RPMI7951 (cell line): ENCODE measurements around the gene COG3. TPM values are rescaled to one million over a fixed set of nuclear protein-coding genes. Genes with fewer than 3 reads are reported as not detected.

Experiments used
- DNase-seq: peaks from one replicate; pipeline ENCODE4 v3.0.0-alpha.2; 2012; ENCODE audit warnings: low read depth
- total RNA-seq: library from RNA; depleted of rRNA; stranded (reverse); fragments of >200 nt; shearing (Covaris generic); gene quantifications from 2 replicates; pipeline ENCODE4 v1.2.3, GENCODE V29; 2014

COG3 gene
- total RNA-seq, 1 experiment from 2014 or later = 15.3 TPM

GRCh38 chr13:45447050-45447661 is 17.6 kb upstream of the COG3 start:
- no peak for DNase-seq

DNA sequence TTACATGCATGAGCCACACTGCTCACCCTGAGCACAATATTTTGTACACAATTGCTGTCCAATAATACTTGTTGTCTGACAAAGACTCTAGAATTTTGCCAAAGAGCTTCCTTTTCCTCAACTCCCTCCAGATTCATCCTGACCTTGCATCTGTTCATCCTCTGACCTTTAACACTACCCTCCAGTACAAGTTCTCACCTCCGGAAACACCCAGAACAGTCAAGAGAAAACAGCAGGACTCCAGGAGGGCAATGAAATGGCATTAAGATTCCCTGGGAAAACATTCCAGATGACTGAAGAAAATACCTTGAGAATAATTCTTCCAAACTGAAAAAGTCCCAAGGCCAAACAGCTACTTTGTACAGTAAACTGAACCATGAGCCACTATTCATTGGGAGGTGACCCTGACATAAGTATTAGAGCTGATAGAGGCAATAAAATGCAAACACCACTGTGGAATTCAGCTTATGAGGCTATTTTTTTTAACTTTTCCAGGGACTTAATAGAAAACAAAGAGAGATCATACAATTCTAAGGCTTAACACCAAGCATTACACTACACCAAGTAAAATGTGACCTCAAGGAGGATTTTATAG is 15.7 kb upstream of the COG3 start:
- DNase-seq = no peak

- DNase-seq = no peak
Observed at GRCh38 chr13:45451282-45451681, 13.5 kb upstream of the COG3 start.

DNA sequence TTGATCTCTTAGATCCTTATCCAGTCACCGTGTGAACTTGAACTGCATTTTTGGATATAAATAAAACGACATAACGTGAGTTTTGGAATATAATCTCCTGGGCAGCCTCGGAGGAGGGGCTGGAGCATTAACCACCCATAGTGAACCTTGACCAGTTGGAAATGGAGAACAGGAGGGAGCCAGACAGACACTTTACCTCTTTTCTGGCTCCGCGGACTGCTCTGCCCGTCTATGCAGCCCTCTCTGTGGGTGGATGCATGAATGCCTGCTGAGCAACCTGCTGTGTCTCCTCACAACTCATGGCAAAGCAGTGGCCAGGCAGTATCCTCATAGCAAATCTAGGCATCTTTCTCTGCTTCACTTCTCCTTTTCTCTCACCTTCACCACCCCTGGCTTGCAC is 10.5 kb upstream of the COG3 start:
- DNase-seq = no peak

GRCh38 chr13:45456196-45456972 is 8.4 kb upstream of the COG3 start:
- peak; percentile 35 for DNase-seq

DNA sequence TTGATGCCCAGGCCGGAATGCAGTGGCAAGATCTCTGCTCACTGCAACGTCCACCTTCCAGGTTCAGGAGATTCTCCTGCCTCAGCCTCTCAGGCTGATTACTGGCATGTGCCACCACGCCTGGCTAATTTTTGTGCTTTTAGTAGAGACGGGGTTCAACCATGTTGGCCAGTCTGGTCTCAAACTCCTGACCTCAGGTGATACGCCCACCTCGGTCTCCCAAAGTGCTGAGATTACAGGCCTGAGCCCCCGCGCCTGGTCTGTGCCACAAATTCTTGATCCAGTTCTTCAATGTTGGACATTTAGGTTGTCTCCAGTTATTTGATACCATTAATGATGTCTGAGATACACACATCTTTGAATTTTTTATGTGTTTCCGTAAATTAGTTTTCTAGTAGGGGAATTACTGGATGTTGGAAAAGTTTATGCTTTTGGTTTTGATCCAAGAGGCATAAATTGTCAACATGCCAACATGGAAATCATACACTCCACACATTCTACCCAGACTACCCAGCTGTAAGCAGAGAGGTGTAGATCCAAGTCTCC is 525 bp upstream of the COG3 start:
- no peak for DNase-seq

DNA sequence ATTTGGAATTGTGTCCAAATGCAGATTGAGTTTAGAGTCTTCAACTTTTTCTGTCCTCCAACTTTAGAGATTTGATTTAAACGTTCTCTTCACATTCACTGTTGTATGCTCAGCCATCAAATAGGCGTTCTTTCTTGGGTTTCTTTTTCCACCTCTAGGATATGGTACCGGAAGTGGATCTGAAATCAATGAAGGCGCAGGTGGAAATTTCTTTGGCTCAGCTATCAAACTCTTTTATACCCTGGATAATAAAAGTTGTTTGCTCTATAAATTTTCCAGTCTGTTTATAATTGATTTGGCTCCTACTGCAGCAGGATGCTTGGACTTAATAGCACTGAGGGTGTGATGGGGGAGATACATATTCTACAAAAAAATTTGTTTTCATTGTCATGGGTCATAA is 1.6 kb downstream of the COG3 start:
- DNase-seq = no peak

GRCh38 chr13:45468635-45469034 is 3.9 kb downstream of the COG3 start:
- no peak for DNase-seq

- DNase-seq = no peak
Observed at GRCh38 chr13:45472171-45472705, 7.5 kb downstream of the COG3 start.

DNA sequence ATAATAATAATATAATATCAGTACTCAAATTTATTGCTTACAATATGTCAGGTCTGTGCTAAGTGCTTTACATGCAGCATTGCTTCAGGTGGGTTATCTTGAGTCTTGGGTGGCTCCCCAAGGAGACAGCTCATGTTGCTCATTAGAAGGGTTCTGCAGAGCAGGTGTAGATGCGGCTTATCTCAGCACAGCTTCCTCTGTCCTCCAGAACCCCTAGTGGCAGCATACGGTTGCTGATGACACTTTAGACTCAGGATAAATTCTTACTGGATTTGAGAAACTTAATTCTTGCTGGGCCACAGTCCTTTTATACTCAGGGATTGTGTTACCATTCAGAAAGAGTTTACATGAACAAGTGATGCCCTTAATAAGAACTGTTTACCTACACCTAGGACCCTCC is 8.9 kb downstream of the COG3 start:
- DNase-seq = no peak

DNA sequence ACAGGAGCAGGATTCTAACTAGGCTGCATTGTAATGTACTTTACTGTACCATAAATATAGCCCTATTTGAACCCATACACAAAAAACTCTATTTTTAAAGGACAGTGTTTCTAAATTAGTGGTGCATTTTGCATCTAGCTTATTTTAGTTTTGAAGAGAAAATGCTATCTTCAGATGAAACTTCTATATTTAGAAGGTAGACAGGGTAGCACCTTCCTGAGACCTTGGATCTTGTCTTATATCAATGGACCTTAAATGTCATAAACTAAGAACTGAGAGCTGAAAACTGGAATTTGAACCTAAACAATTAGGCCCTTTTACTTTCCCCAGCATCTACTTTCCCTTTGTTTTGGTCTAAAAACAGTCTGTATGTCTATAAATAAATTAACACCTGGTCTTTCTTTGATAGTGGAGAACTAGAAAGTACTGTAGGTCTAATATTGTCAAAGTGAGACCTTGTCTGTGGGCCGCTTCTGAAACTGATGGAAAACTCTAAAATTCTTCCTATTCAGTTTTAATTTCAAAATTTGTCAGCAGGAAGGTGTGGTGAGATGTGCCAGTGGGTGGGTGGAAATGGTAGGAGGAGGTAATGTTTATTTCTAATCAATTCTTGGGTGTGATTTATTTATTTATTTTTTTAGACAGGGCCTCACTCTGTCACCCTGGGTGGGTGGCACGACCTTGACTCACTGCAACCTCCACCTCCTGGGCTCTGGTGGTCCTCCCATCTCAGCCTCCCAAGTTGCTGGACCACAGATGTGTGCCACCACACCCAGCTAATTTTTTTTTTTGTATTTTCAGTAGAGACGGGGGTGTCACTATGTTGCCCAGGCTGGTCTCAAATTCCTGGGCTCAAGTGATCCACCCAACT is 10.1 kb downstream of the COG3 start:
- DNase-seq = no peak

DNA sequence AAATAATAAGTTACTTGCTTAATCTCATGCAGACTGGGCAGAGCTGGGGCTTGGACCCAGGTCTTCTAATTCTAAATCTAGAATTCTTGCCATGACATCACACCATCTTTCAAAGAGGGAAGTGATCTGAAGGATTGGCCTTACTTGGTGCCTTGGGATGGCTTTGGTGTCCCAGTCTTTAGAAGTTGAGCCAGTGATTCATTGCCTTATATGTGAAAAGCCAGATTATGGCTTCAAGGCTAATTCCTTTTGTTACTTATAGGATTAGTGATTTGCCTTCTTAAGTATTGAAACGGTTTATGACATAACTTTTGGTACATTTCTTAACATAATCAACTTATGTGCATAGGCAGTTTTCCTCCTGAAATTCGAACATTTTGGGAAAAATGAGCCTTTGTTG is 14.9 kb downstream of the COG3 start:
- DNase-seq = no peak

- no peak for DNase-seq
Observed at GRCh38 chr13:45481688-45482087, 16.9 kb downstream of the COG3 start.

DNA sequence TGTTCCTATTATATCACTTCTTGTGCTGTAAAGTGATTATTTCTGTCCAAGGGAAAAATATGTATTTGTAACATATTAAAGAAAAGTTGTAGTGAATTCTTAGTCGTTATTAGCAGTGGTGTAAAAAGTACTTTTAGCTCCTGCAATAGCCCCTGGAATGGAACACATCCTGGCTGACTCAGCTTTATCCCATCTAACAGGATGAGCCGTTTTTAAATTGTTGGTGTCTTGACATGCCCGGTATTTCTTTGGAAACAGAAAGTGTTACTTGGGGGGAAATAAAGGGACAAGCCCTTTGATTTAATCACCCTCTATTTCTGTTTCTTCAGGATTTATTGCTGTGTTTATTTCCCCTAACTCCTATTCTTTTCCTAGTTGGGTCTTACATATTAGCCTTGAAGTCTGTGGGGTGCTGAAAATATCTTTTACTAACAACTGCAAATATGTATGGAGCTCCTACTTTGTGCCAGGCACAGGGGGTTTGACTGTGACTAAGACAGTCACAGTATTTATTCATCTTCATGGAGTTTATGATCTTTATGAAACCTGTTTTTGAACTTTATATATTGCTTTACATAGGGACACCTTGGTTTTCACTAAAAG is 17.9 kb downstream of the COG3 start:
- DNase-seq = peak; percentile 15

DNA sequence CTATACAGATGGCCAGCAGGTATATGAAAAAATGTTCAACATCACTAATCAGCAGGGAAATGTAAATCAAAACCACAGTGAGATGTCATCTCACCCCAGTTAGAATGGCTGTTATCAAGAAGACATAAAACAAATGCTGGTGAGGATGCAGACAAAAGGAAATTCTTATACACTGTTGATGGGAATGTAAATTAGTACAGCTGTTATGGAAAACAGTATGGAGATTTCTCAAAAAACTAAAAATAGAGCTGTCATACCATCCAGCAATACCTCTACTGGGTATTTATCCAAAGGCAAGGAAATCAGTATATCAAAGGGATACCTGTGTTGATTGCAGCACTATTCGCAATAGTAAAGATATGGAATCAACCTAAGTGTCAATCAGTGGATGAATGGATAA is 22.9 kb downstream of the COG3 start:
- DNase-seq = no peak

GRCh38 chr13:45490068-45490467 is 25.3 kb downstream of the COG3 start:
- DNase-seq = no peak

- DNase-seq = peak; percentile 23
Observed at GRCh38 chr13:45492538-45492937, 27.8 kb downstream of the COG3 start.

DNA sequence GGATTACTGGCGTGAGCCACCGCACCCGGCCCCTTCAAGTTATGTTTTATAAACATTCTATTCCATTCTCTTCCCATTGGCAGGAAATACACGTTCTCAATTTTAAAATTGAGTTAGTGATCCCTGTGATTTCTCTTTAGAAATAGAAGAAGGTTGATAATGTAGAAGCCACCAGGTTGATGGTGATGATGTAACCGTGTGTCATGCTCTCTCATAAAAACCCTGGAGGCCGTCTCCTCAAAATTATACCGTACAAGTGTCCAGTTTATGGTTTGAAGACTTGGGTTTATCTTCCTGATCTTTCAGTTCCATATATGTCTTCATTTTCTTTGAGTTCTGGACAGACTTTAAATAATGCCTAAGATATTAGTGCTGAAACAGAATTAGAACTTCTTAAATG is 32.2 kb downstream of the COG3 start:
- peak; percentile 35 for DNase-seq

DNA sequence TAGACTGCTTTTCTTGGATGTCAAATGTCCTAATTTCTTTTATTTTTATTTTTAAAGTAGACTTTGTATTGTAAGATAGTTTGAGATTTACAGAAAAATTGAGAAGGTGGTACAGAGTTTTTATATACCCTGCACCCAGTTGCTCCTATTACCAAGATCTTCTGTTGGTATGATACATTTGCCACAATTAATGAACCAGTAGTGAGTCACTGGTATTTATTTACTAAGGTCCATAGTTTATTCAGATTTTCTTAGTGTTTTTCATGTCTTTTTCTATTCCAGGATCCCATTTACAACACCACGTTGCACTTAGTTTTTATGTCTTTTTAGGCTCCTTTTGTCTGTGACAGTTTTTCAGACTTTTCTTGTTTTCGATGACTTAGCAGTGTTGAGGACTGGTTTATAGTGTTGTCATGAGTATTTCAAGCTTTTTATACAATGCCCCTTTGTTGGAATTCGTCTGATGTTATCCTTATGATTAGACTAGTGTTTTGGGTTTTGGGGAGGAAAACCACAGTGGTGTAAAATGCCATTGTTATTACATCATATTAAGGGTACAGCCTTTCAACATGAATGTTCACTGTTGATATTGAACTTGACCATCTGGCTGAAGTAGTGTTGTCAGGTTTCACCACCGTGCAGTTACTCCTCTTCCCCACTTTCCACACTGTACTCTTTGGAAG is 35.9 kb downstream of the COG3 start:
- DNase-seq = peak; percentile 92

DNA sequence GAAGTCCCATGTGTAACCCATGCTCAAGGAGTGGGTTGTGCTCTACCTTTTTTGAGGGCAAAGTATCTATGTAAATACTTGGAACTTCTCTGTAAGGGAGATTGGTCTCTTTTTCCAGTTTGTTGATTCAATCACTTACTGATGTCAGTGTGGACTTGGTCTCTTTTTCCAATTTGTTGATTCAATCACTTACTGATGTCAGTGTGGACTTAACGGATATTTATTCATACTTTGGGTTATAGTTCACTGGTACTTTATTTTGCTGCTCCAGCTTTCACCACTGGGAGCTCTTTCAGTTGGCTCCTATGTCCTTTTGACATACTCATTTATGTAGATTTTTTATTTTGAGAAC is 36.4 kb downstream of the COG3 start:
- no peak for DNase-seq

DNA sequence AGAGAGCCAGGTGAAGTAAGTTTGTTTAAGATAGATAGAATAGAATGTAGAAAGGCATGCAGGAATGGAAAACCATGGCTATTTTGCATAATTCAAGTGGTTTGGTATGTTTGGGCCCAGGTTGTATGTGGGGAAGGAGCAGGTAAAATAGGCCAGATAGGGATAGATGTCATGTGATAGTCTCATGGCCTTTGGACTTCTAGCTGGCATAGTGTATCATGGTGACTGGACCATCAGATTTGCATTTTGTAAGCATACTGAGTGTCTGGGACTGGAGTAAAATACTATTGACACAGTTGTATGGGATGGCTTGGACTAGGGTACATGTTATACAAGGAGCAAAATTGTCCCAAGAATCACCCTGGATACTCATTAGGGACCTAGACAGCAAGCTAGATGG is 38.9 kb downstream of the COG3 start:
- DNase-seq = no peak
